Tibial nerve (tissue), 4 donors: ENCODE data around the gene PHF14.

ENCODE experiments used
- EP300 ChIP-seq, 2 donors: sonication (generic); formaldehyde crosslinking; IDR thresholded peaks; one replicate each; pipeline ENCODE4 v1.6.1; 2017; ENCODE audit warnings: antibody characterized with exemption in 2 of 2, mild to moderate bottlenecking in 1 of 2
- POLR2A ChIP-seq, 2 donors: fragments of 450-650 bp; IDR thresholded peaks; one replicate each; pipeline ENCODE4 v1.6.1; 2017; ENCODE audit warnings: antibody characterized with exemption in 2 of 2, mild to moderate bottlenecking in 2 of 2, moderate library complexity in 2 of 2
- TF ChIP-seq, protein P1 (sequence below), 5 experiments: fragments of 200-600 bp in 3 of 5; fragments of 450-650 bp in 2 of 5; sonication (generic) in 3 of 5; IDR thresholded peaks; one replicate each; pipeline ENCODE4 v1.5.1; 2016 to 2019; ENCODE audit warnings: antibody characterized with exemption in 5 of 5, mild to moderate bottlenecking in 3 of 5, moderate library complexity in 2 of 5

DNA sequence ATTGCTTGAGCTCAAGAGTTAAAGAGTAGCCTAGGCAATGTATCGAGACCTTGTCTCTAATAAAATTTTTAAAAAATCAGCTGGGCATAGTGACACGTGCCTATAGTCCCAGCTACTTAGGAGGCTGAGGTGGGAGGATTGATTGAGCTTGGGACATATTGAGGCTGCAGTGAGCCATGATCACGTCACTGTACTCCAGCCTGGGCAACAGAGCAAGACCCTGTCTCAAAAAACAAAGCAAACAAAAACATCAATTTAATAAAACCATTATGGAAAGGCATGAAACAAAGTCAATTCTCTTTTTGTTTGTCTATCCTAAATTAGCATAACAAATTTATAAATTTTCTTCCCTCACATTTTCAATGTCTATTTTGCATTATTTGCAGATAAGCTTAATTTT is 108.4 kb downstream of the PHF14 start:
- TF ChIP-seq, protein P1, sequence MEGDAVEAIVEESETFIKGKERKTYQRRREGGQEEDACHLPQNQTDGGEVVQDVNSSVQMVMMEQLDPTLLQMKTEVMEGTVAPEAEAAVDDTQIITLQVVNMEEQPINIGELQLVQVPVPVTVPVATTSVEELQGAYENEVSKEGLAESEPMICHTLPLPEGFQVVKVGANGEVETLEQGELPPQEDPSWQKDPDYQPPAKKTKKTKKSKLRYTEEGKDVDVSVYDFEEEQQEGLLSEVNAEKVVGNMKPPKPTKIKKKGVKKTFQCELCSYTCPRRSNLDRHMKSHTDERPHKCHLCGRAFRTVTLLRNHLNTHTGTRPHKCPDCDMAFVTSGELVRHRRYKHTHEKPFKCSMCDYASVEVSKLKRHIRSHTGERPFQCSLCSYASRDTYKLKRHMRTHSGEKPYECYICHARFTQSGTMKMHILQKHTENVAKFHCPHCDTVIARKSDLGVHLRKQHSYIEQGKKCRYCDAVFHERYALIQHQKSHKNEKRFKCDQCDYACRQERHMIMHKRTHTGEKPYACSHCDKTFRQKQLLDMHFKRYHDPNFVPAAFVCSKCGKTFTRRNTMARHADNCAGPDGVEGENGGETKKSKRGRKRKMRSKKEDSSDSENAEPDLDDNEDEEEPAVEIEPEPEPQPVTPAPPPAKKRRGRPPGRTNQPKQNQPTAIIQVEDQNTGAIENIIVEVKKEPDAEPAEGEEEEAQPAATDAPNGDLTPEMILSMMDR (IDR thresholded peaks at IDR 0.05): no peak
- TF ChIP-seq POLR2A (IDR thresholded peaks at IDR 0.05) (no peak), EP300 (IDR thresholded peaks at IDR 0.05) (no peak)
